Measurements from ENCODE around the gene NDUFS1.
"Not testable (repeated sequence)": the region's sequence is repeated elsewhere in the genome, so short reads cannot be mapped to it uniquely, and the experiment has no call there.

The NDUFS1 gene

GRCh38 chr2:206160807-206161179 is 1.5 kb upstream of the NDUFS1 start:
- DNase-seq: no peak

DNA sequence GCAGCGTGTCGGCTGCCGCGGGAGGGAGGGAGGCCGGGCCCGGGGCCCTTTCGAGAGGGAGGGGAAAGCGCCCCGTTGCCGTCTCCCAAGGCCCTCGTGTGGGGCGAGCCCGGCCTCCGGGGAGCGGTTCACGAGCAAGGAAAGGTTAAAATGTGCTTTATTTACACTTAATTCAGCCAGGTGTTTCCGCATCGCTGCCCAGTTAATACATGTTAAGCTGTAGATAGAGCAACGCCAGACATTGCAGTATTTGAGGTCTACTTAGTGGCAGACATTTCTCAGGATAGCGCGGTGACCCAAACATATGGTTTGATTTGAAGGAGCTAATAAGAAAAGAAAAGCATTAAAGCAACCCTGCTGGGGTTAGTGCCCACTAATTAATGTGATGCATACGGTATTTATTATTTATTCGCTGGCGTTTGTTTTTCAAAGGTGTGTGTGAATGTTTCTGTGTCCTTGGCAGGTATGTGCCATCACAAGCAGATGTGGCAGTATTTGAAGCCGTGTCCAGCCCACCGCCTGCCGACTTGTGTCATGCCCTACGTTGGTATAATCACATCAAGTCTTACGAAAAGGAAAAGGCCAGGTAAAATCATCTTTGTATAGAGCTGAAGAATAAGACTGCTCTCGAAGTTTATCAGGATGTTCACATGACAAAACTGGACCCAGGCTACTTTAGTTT is 1.0 kb upstream of the NDUFS1 start:
- DNase-seq: no peak

DNA sequence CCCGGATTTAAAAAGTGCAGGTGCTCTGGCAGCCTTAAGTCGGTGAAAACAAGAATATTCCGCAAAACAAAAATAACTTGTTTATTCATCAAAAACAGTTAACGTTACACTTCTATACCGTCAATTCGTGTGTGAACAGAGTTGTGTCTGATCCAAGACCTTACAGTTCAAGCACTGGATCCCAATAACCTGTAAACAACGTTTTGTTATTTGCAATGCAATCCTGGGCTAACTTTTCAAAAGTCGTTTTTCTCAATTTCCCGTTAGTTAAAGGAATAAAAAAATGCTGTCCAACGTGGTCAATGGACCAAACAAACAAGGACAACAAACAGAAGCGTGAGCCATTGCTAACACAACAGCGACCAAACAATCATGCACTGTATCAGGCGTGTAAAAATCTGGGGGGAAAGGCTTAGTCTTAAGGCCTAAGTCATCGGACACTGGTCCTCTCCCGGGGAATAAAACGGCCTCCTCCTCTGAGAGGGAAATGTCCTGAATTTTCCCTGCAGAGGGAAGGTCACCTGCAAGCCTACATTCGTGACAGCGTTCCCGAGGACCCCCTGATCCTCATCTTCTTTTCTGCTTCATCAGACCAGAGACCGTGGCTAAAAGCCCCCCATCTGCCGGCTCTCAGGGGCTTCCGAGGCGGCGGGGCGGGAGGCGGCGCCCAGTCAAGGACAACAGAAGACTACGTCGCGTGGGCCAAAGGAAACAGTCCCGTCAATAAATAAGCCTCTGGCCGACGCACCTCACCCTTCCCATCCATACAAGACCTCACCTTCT is 490 bp downstream of the NDUFS1 start:
- DNase-seq: peak in 1 of 2 donors; percentile 15

- not testable (repeated sequence) for DNase-seq
Measured at GRCh38 chr2:206157014-206157413, 2.2 kb downstream of the NDUFS1 start.

- DNase-seq: no peak
Measured at GRCh38 chr2:206154197-206154596, 5.0 kb downstream of the NDUFS1 start.

- no peak for DNase-seq
Measured at GRCh38 chr2:206150631-206151030, 8.6 kb downstream of the NDUFS1 start.

DNA sequence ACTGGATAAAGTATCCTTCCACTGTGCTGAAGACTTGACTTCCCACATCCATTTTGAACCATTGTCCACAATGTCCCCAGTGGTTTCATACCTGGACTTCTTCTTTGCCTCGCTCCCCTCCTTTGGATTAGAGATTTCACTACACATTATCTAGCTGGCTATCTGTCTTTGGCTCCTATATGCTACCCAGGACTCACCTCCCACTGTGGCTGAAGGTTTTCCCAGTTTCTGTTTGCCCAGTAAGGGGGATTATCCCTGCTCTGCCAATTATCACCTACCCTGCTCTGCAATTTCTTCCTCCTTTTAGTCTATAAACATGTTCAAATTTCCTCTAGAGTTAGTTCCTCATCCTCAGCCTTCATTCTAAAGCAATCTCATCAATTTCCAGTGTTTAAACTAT is 9.1 kb downstream of the NDUFS1 start:
- no peak for DNase-seq

DNA sequence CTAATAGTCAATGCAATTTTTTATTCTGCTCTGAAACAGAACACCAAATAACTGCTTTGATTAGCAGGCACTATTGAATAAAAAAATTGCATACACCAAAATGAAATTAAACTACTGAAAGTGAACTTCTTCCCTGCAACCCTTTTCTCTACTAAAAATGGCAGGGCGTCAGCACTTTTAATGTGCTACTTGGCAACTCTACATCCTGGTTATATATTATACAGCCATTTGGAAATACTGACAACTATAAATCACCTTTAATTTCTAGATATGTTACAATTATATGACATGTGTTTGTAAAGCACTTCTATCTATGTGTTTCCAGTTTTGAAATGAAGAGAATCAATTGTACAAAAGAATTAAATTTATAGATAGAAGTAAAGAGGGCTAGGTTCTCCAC is 9.9 kb downstream of the NDUFS1 start:
- no peak for DNase-seq

DNA sequence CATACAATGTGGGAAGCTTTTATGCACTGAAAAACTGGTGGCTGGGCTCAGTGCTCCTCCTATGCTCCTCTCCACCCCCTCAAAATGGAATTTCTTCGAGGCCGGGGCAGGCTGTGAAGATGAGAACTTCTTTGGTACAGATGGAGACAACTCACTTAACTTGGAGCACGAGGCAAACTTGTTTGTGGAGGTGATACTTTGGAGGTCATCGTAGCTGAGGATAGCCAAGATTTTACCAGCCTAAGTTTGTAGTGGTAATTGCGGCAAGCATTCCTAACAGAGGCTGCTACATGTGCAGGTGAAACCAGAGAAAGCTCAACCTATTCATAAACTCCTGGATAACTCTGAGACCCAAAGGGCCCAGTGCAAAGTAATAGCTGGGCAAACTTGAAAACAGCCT is 13.6 kb downstream of the NDUFS1 start:
- no peak for DNase-seq

DNA sequence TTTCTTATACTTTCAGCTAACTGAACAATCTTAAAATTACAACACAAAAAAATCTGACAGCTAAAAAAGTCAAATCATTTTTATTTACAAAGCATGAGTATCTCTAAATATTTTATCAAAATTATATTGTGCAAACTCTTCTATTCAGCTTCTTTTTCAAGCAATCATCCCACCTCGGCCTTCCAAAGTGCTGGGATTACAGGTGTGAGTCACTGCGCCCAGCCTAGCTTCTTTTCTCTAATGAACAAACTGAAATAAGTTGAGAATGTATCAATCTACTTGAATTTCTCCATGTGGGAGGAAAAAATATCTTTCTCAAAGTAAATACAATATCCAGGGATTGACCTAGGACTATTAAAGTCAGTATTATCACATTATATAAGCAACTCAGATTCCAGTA is 14.9 kb downstream of the NDUFS1 start:
- DNase-seq: no peak

DNA sequence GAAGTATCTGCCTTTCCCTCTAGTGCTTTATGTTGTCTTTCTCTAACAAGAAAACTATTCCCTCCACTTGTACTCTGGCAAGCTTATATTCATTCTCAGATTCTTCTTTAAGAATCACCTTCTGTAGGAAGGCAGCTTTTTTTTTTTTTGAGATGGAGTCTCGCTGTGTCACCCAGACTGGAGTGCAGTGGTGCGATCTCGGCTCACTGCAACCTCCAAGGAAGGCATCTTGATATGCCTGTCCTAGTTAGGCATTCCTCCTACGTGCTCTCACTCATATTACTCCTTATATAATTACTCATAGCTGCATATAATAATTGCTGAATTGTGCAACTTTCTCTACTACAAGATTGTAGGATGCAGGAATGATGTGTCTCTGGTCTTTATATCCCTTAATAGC is 15.8 kb downstream of the NDUFS1 start:
- no peak for DNase-seq

- no peak for DNase-seq
Measured at GRCh38 chr2:206127656-206128055, 31.6 kb downstream of the NDUFS1 start.

DNA sequence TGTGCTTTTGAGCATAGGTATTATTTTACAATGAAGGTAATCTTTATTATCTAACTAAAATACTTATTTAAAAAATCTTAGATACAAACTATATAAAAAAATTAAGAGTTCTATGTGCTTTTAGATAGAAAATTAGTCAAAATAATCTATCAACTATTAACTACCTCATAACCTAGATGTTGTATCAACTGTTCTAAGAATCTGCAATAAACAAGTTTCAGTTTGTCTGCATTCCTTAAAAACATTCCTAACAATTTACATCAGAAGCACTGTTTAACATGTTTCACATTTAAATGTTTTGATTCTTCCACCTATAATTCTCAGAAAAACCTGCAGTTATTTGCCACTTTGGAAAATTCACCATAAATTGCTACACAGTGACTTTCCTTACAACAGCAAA is 33.3 kb downstream of the NDUFS1 start:
- no peak for DNase-seq

DNA sequence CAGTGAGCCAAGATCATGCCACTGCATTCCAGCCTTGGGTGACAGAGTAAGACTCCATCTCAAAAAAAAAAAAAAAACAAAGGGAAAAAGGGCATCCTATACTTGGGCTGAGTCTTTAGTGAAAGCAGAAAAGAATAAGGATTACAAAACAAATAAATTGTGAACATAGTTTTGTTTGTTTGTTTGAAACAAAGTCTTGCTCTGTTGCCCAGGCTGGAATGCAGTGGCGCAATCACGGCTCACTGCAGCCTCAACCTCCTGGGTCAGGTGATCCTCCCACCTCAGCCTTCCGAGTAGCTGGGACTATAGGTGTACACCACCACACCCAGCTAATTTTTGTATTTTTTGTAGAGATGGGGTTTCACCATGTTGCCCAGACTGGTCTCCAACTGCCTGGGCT is 36.7 kb downstream of the NDUFS1 start:
- not testable (repeated sequence) for DNase-seq

DNA sequence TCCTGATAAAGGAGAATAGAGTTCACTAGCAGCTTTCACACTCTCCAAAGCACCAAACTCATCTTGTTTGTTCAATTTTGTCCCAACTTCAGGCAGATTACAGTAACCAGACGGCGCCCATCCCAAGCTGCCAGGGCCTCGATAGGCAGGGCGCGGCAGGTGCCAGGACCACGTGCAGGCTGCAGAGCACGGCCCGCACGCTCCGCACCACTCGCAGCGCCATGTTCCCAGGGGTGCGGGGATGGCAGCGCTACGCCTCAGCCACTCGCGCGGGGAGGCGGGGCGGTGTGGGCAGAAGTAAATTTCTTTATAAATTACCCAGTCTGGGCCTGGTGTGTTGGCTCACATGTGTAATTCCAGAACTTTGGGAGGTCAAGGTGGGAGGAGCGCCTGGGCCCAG is 43.0 kb downstream of the NDUFS1 start:
- DNase-seq: no peak

GRCh38 chr2:206115026-206115578 is 44.1 kb downstream of the NDUFS1 start:
- no peak for DNase-seq

DNA sequence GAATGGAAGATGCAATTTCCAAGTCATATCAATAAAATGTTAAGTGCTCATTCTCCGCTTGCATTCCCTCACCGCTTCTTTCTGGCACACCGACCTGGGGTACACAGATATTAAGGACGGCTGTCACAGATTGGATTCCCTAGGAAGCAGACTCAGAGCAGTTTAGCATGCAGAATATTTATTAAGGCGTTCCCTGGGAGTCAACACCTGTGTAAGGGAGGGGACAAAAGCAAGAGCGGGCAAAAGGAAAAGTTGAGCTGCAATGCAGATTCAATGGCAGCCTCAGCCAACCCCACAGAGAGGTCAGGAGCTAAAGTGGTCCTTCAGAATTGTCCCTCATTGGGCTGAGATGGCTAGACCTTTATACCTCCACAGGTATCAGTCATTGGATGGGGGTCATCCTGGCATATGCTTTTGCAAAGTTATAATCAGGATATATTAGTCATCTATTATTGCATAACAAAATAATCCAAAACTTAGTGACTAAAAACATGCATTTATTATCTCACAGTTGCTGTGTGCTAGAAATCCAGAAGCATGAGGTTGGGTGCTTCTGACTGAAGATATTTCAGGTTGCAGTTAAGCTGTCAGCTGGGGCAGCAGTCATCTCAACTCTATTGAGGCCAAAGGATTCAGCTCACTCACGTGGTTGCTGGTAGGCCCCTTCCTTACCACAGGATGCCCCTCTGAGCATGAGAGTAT is 46.2 kb downstream of the NDUFS1 start:
- DNase-seq: no peak

- no peak for DNase-seq
Measured at GRCh38 chr2:206112108-206112507, 47.1 kb downstream of the NDUFS1 start.

- no peak for DNase-seq
Measured at GRCh38 chr2:206108713-206109112, 50.5 kb downstream of the NDUFS1 start.

DNA sequence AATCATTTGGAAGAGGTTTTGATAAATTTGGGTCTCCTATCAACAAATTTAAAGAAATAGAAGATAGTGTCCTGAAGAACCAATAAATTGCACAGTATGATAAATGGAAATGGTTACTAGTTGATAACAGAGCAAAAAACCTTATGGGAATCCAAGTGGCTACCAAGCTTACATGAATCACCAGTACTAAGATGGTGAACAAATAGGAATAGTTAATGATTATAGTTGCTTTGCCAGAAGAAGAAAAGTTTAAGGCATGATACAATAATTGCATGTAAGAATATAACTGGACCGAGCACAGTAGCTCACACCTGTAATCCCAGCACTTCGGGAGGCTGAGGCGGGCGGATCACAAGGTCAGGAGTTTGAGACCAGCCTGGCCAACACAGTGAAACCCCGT is 53.7 kb downstream of the NDUFS1 start:
- DNase-seq: no peak

DNA sequence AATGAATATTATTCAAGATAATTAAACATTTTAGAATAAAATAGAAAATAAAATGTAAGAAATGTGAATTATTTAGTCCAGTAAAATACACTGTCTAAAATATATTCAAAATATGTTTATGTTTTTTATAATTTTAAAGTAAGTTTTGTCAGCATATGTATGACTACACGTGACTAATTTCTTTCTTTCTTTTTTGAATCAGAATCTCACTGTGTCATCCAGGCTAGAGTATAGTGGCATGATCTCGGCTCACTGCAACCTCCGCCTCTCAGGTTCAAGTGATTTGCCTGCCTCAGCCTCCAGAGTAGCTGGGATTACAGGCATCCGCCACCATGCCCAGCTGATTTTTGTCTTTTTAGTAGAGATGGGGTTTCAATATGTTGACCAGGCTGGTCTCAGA is 54.2 kb downstream of the NDUFS1 start:
- no peak for DNase-seq

DNA sequence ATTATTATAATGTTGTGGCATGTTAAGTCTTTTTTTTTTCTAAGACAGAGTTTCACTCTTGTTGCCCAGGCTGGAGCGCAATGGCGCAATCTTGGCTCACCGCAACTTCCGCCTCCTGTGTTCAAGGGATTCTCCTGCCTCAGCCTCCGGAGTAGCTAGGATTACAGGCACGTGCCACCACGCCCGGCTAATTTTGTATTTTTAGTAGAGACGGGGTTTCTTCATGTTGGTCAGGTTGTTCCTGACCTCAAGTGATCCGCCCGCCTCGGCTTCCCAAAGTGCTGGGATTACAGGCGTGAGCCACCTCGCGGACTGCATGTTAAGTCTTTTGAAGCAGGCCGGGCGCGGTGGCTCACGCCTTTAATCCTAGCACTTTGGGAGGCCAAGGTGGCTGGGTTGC is 60.4 kb downstream of the NDUFS1 start:
- DNase-seq: peak in 1 of 2 donors; percentile 32

- no peak for DNase-seq
Measured at GRCh38 chr2:206098471-206098870, 60.8 kb downstream of the NDUFS1 start.

GRCh38 chr2:206096876-206097275 is 62.4 kb downstream of the NDUFS1 start:
- DNase-seq: no peak
